ENCODE measurements around the gene HSPA14. TPM values are rescaled to one million over a fixed set of nuclear protein-coding genes. Genes with fewer than 3 reads are reported as not detected.

Gene HSPA14
- total and polyA plus RNA-seq, 10 of the 15 experiments (the other 5 are each of a cell fraction or from before 2014, with no cell fraction given): 26.6 to 56.1 (median 34.3) TPM

GRCh38 chr10:14909101-14909500, 71.0 kb downstream of the HSPA14 start:
- TF ChIP-seq FOXM1 (IDR thresholded peaks at IDR 0.05; ENCODE audit: low read depth, low read length) (no peak), KDM1A (IDR thresholded peaks at IDR 0.05; ENCODE audit: borderline replicate concordance) (no peak), NRF1 (conservative IDR thresholded peaks at IDR 0.05; ENCODE audit: low read depth, low read length) (no peak), CBX5 (IDR thresholded peaks at IDR 0.05; ENCODE audit: low read depth) (no peak), PML (IDR thresholded peaks at IDR 0.05; ENCODE audit: low read length) (no peak), TBL1XR1 (IDR thresholded peaks at IDR 0.05; ENCODE audit: low read depth, low read length) (no peak), JUND (IDR thresholded peaks at IDR 0.05; ENCODE audit: low read depth, low read length) (no peak), BCLAF1 (IDR thresholded peaks at IDR 0.05) (no peak), POLR2AphosphoS5 (IDR thresholded peaks at IDR 0.05; ENCODE audit: low read length) (no peak), GATAD2B (conservative IDR thresholded peaks at IDR 0.05; ENCODE audit: low read depth) (no peak), FOXK2 (IDR thresholded peaks at IDR 0.05) (no peak), ZBTB11 (CRISPR knock-in tag; IDR thresholded peaks at IDR 0.05) (no peak), ZNF384 (IDR thresholded peaks at IDR 0.05; ENCODE audit: borderline replicate concordance, low read depth, low read length) (no peak)
- H4K20me1 ChIP-seq (ENCODE audit: control insufficient read depth, insufficient read depth): no peaks in the 10 kb centered on the region
- H3K9ac ChIP-seq (ENCODE audit: control insufficient read depth, insufficient read depth, low read length): no peak overlapping the region
- no peaks in the 10 kb centered on the region for H3K79me2 ChIP-seq (ENCODE audit: control insufficient read depth, insufficient read depth, low read length)
- RAD21 ChIA-PET (ENCODE audit: unreplicated experiment): no interaction called here
- H3K4me1 ChIP-seq (ENCODE audit: control insufficient read depth, insufficient read depth, low read length): no peaks in the 10 kb centered on the region
- H3K4me3 ChIP-seq: no peak overlapping the region
- peaks cover 17 to 41% of the 10 kb centered on the region in 2 experiments for H3K36me3 ChIP-seq (ENCODE audit: control insufficient read depth in 2 of 2, insufficient read depth in 2 of 2, low read length in 1 of 2)
- intact Hi-C loops (cut with micrococcal nuclease; ENCODE audit: unreplicated experiment) (no loop called here), in situ Hi-C loops (cut with MboI) (no loop called here)
- ATAC-seq (no peak), DNase-seq (ENCODE audit: low read depth, low spot score) (no peak), FAIRE-seq (no peak)
- H3K27ac ChIP-seq (ENCODE audit: control insufficient read depth, insufficient read depth): no peak overlapping the region
- no peak overlapping the region for H2AFZ ChIP-seq (ENCODE audit: control insufficient read depth, low read depth, low read length)
- BruUV-seq (replicated peaks): no TSS peak
- no peak overlapping the region for H3K4me2 ChIP-seq (ENCODE audit: control insufficient read depth, insufficient read depth)
- no peaks in the 10 kb centered on the region; the same call in 1 of the 3 replicates for H3K9me3 ChIP-seq (replicated peaks; ENCODE audit: control insufficient read depth, insufficient read depth, low read length)
- SMC1A ChIA-PET (ENCODE audit: uncharacterized antibody, unreplicated experiment): interaction anchor here (0.7 kb wide), 1 partner anchor 35 kb away, joined by 3 read pairs; no protein-coding TSS in a partner anchor
- H3K27me3 ChIP-seq (replicated peaks in 1 of 2; ENCODE audit: control insufficient read depth in 2 of 2, insufficient read depth in 2 of 2, low read length in 1 of 2): no peaks in the 10 kb centered on the region
- POLR2A ChIA-PET: no interaction called here
- CTCF ChIA-PET: interaction anchor here (1.4 kb wide), 1 partner anchor 63 kb away, joined by 5 read pairs; no protein-coding TSS in a partner anchor
- WGBS (ENCODE audit: insufficient coverage, insufficient replicate concordance, low lambda C conversion rate, missing lambda C conversion rate): 96% methylated on average over 2 of the region's 2 CpGs

Measured in GM12878 (cell line).